Mammary epithelial cell (primary cell): Measurements from ENCODE around the gene CNTN5.

Source experiments
- CTCF ChIP-seq, 2 donors: IDR thresholded peaks in 1 of 2; conservative IDR thresholded peaks in 1 of 2; 2 replicates each; pipeline ENCODE4 v1.5.1; 2011 to 2012; ENCODE audit warnings: inconsistent platforms in 2 of 2, low read length in 2 of 2, mild to moderate bottlenecking in 2 of 2, control low read depth in 1 of 2, low read depth in 1 of 2; ENCODE audit not compliant: insufficient read depth in 1 of 2; ENCODE audit errors: extremely low read depth in 1 of 2
- EZH2 ChIP-seq: IDR thresholded peaks from 2 replicates; pipeline ENCODE4 v1.6.1; 2012; ENCODE audit warnings: low read length, inconsistent platforms, borderline replicate concordance

GRCh38 chr11:99063331-99063730 is 42.6 kb downstream of the CNTN5 start:
- TF ChIP-seq EZH2 = no peak
- TF ChIP-seq CTCF (conservative IDR thresholded peaks at IDR 0.05 in 1 of 2, IDR thresholded peaks at IDR 0.05 in 1 of 2; ENCODE audit: extremely low read depth in 1 of 2, insufficient read depth in 1 of 2, low read depth in 1 of 2, low read length in 2 of 2) = no peak
